Measurements from ENCODE around the gene DBR1.

The DBR1 gene, protein sequence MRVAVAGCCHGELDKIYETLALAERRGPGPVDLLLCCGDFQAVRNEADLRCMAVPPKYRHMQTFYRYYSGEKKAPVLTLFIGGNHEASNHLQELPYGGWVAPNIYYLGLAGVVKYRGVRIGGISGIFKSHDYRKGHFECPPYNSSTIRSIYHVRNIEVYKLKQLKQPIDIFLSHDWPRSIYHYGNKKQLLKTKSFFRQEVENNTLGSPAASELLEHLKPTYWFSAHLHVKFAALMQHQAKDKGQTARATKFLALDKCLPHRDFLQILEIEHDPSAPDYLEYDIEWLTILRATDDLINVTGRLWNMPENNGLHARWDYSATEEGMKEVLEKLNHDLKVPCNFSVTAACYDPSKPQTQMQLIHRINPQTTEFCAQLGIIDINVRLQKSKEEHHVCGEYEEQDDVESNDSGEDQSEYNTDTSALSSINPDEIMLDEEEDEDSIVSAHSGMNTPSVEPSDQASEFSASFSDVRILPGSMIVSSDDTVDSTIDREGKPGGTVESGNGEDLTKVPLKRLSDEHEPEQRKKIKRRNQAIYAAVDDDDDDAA

DNA sequence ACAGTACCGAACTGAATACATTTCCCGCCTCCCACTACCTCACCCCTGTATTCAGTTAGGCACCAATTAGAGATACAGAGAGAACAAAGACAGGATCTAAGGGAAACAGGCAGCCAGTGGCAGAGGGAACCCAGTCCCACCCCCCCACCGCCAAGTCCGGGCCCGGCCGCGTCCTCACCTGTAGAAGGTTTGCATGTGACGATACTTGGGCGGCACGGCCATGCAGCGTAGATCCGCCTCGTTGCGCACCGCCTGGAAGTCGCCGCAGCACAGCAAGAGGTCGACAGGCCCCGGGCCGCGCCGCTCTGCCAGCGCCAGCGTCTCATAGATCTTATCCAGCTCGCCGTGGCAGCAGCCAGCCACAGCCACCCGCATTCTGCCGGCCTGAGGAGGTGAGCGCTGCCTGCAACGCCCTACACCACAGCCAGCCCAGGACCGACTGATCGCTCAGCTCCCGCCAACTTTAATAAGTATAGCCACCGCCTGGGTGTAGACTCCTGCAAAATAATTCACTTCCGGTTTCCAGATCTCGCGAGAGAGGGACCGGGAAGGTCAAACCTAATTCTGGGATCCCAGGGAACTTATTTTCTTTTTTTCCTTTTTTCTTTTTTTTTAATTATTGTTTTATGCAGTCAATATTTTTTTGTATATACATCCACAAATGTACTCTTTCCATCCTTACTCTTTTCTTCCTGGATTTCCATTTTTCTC, at the start of gene DBR1:
DBR1 (minus strand) TSS at position 501 of the 711 bp plus-strand sequence; CDS start at position 375, 126 bp downstream.
- peak; percentile 83 for DNase-seq
- in situ Hi-C loops (cut with HindIII; ENCODE audit: low pct_ligation_motif_present, low pct_unique_long_range_greater_than_20kb, low sequenced_read_pairs), result no loop called here

DNA sequence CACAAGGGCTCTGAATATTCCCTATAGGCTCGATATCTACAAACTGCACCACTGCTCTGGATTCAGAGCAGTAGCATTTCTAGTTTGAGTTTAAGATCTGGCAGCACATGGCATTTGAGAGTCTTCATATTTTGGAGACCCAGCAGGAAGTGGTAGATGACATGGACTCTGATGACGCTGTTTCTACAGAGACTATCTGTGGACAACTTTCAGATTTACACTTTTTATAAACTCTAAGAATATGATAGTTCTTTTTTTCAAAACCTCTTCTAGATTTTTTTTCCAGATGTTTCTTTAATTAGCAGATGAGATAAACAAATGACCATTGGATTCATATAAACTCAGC, 48.2 kb upstream of the DBR1 start:
- DNase-seq, result no peak
- in situ Hi-C loops (cut with HindIII; ENCODE audit: low pct_ligation_motif_present, low pct_unique_long_range_greater_than_20kb, low sequenced_read_pairs), result no loop called here

DNA sequence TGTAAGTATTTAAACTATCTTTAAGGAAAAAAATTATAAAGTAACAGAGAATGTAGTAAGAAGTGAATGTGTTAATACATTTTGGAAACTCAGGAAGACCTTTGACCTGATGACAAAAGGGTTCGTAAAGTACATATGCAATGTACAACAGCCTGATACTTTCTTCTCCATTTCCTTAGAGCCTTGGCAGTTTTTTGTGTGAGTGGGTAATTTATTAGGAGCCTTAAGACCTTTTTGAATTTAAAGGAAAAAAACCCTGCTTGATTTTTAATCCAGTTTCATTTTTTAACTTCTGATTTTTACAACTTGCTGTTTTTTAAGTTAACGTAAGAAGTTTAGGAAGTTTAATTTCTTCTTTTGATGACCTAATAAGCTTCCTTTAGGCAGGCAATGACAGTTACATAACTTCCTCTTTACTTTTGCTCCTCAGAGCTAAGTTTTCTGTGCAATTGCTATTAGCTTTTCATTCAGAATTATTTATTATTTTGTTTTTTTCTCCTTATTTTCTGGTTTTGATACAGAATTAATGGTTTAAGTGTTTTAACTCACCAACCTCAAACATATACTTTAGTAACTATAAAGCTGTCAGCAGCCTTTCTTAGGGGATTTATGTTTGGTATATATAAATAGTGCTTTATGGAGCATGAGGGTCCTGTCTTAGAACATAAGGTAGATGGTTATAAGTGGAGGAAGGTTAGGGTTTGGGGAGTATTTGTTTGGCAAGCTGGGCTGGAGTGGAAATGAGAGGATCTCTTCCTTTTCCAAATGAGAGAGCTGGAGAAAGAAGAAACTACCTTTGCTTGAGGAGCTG, 47.6 kb upstream of the DBR1 start:
- in situ Hi-C loops (cut with HindIII; ENCODE audit: low pct_ligation_motif_present, low pct_unique_long_range_greater_than_20kb, low sequenced_read_pairs), result no loop called here
- DNase-seq, result no peak

DNA sequence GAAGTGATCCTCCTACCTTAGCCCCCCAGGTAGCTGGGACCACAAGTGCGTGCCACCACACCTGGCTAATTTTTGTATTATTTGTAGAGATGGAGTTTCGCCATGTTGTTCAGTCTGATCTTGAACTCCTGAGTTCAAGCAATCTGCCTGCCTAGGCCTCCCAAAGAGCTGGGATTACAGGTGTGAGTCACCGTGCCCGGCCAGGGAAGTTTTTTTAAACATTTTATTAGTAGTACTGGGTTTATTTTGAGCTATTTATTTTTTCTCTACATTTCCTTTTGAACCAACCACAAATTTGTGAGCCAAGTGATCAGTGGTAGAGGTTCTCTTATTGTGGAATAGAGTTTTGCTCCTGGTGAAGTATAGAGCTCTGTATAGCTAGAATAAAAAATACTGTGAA, 46.1 kb upstream of the DBR1 start:
- no peak for DNase-seq
- in situ Hi-C loops (cut with HindIII; ENCODE audit: low pct_ligation_motif_present, low pct_unique_long_range_greater_than_20kb, low sequenced_read_pairs), result no loop called here

DNA sequence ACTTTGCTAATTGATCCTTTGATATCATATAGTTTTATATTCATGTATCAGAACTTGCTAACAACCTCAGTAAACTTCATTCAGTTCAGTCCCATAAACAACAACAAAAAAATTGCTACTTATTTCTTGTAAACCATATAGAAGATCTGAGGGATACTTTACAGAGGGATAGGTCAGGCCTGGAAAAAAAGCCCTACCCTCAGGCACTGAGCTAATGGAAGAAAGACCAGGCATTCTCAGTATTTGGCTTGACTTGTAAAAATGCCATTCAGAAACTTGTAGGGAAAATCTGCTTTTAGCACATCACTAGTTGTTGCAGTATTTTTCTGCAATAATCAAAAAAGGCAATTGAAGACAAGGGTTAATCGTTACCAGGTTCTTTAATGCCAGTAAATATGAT, 45.5 kb upstream of the DBR1 start:
- no peak for DNase-seq
- in situ Hi-C loops (cut with HindIII; ENCODE audit: low pct_ligation_motif_present, low pct_unique_long_range_greater_than_20kb, low sequenced_read_pairs), result no loop called here

DNA sequence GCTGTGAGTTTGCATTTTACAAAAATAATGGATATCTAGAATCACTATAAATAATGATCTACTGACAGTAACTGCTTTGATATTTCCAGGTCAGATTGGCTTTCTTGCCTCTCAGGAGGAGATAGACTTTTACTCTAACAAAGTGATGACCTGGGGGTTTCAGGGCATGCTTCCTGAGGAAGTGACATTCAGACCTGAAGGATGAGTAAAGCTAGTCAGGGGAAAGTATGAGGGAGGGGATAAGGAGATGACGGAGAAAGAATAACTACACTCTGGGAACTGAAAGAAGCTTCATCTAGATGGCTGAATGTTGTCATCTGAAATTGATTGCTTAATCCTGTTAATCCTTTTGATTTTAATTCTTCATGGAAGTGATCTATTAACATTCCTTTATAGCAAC, 44.5 kb upstream of the DBR1 start:
- no peak for DNase-seq
- in situ Hi-C loops (cut with HindIII; ENCODE audit: low pct_ligation_motif_present, low pct_unique_long_range_greater_than_20kb, low sequenced_read_pairs), result no loop called here

DNA sequence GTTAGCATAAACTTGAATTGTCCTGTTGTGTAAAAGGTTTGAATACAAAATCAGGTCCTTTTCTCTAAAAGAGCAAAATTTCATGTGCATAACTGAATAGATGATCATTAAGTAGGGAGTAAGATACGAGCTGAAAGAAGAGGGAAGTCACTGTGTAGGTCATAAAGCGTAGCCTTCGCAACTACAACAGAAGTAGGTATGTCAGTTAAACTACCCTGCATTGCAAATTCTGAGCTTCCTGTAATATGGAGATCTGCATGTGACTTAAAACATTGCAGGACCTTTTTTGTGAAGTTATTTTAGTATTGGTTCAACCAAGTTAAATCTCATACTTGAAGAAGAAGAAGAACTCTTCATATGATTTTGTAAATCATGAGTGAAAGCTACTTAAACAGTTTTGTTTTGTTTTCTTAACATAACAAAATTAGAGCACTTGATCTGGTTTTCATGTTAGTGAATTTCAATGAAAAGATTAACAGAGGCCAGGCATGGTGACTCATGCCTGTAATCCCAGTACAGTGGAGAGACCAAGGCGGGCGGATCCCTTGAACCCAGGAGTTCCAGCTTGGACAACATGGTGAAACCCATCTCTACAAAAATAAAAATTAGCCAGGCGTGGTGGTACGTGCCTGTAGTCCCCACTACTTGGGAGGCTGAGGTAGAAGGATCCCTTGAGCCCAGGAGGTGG, 38.8 kb upstream of the DBR1 start:
- no peak for DNase-seq
- in situ Hi-C loops (cut with HindIII; ENCODE audit: low pct_ligation_motif_present, low pct_unique_long_range_greater_than_20kb, low sequenced_read_pairs), result no loop called here

DNA sequence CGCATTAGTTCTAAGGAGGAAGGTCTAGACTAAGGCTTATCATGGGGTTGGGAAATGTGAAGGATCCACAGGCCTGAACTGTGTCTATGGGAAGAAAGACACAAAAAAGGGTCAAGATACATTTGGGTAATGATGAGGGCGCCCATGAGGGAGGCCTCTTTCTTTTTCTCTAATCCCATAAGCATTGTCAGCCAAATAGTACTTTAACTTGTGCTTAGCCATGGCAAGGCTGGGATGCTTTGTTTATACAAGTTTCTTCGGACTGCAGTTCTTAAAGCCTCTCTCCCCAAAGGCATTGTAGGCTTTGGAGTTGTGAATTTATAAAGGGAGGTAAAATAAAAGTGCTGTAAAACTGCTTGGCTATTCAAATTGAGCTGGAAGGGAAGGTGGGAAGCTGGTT, 35.8 kb upstream of the DBR1 start:
- in situ Hi-C loops (cut with HindIII; ENCODE audit: low pct_ligation_motif_present, low pct_unique_long_range_greater_than_20kb, low sequenced_read_pairs), result no loop called here
- no peak for DNase-seq

DNA sequence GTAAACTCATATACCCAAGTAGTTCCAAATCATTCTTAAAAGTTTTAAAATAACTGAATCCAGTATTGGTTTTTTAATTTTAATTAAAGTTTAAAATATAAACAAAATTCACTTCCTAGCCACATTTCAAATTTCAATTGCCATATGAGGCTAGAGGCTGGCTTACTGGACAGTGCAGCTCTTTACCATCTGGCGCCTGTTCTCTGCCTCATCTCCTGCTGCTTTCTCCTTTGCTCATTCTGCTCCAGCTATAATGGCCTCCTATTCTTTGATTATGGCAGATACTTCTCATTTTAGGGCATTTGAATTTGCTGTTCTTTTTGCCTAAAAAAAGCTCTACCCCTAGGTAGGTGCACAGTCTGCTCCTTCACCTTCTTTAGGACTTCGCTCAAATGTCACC, 31.5 kb upstream of the DBR1 start:
- in situ Hi-C loops (cut with HindIII; ENCODE audit: low pct_ligation_motif_present, low pct_unique_long_range_greater_than_20kb, low sequenced_read_pairs), result no loop called here
- DNase-seq, result no peak

DNA sequence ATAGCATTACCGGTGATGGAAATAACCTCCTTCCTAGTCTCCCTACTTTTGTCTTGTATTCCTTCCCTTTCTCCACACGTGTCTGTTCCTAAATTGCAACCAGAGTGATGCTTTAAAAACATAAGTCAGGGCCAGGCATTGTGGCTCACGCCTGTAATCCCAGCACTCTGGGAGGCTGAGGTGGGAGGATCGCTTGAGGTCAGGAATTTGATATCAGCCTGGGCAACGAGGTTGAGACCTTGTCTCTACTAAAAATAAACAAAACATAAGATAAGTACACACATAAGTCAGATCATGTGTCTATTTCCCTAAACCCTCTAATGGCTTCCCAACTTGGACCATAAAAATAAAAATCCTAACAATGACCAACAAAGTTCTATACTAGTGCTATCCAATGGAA, 30.8 kb upstream of the DBR1 start:
- no peak for DNase-seq
- in situ Hi-C loops (cut with HindIII; ENCODE audit: low pct_ligation_motif_present, low pct_unique_long_range_greater_than_20kb, low sequenced_read_pairs), result no loop called here

DNA sequence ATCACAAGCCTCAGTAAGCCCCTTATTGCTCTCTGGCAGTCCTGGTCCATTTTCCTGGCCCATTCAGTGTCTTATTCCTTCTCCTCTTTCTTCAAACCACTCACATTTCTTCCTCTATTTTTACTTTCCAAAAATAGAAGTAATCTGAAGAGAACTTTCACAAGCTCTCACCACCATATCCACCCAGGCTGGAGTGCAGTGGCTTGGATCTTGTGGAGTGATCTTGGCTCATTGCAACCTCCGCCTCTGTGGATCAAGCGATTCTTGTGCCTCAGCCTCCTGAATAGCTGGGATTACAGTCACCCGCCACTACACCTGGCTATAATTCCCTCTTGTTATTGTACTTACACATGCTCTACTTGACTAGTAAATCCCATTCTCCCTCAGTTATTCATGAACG, 29.2 kb upstream of the DBR1 start:
- in situ Hi-C loops (cut with HindIII; ENCODE audit: low pct_ligation_motif_present, low pct_unique_long_range_greater_than_20kb, low sequenced_read_pairs), result no loop called here

DNA sequence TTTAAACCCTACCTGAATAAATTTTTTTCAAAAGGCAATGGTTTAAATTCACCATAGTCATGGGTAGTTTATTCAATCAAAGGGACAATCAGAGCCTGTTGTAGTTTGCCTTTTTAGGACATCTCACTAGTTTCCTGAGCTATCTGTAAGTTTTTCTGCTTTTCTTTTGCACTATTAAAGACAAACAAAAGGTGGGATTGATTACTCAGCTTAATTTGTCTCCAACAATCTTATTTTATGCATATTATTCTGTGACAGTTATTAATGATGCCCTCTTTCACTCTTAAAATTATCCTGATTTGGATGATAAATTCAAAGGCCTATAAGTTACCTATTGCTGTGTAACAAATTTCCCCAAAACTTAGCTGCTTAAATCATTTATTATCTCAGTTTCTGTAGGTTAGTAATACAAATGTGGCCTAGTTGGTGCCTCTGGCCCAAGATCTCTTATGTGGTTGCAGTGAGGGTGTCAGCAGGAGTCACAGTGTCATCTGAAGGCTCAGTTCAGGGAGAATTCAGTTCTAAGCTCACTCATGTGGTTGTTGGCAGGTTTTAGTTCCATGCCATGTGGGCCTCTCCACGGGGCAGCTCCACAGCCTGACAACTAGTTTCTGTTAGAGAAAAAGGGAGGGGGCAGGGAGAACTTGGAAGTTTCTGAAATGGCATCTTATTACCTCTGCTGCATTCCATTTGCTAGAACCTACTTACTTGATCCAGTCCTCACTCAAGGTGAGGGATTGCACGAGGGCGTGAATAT, 28.4 kb upstream of the DBR1 start:
- in situ Hi-C loops (cut with HindIII; ENCODE audit: low pct_ligation_motif_present, low pct_unique_long_range_greater_than_20kb, low sequenced_read_pairs), result no loop called here
- no peak for DNase-seq

More for the DNA sequence above, 29.2 kb upstream of the DBR1 start:
- DNase-seq, result no peak

DNA sequence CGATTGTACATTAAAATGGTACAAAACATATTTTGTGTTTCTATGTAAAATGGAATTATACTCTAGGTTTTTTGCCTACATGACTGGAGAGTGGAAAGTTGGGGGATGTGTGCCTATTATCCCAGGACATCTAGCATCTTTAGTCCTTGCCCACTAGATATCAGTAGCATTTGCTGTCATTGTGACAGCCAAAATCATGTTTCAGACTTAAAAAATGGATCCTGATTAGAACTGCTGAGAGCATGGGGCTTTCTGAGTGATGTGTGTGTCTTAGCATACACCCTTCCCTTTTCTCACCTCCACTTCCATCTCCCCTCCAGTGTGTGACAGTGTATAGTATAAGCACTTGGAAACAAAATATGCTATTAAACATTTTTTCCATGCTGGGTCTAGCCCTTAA, 25.7 kb upstream of the DBR1 start:
- no peak for DNase-seq
- in situ Hi-C loops (cut with HindIII; ENCODE audit: low pct_ligation_motif_present, low pct_unique_long_range_greater_than_20kb, low sequenced_read_pairs), result no loop called here

DNA sequence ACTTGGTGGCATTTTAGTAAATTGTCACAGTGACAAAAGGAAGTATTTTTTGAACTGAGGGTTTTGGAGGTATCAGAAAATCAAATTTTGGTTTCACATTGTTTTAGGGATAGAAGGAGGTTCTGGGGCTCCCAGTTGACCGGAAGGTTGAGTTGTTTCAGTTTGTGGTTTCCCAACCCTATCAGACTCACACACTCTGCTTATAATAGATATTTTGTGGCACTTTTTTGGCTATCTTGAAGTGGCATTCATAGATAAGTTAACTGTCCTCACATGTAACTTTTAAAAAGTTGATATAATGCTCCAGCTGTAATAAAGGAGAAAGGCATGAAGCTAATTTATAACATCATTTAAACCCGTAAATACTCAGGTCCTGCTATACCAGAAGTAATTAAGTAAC, 25.1 kb upstream of the DBR1 start:
- no peak for DNase-seq
- in situ Hi-C loops (cut with HindIII; ENCODE audit: low pct_ligation_motif_present, low pct_unique_long_range_greater_than_20kb, low sequenced_read_pairs), result no loop called here

DNA sequence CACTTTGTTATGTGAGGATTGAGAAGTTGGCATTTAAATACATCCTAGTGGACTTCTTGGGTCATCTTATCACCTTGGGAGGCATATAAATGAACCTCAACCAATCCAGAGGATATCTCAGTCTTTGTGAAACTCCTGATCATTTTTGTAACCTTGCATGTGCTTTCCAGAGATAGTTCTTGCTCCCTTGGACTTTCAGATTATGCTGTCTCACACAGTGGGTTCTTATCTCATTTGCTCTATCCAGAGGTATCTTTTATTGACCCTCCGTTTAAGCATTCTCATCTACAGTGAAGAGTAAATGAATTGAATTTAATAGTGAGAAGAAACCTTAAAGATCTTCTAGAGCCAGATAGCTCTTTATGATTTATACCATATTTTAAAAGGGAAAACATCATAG, 22.8 kb upstream of the DBR1 start:
- no peak for DNase-seq
- in situ Hi-C loops (cut with HindIII; ENCODE audit: low pct_ligation_motif_present, low pct_unique_long_range_greater_than_20kb, low sequenced_read_pairs), result no loop called here

DNA sequence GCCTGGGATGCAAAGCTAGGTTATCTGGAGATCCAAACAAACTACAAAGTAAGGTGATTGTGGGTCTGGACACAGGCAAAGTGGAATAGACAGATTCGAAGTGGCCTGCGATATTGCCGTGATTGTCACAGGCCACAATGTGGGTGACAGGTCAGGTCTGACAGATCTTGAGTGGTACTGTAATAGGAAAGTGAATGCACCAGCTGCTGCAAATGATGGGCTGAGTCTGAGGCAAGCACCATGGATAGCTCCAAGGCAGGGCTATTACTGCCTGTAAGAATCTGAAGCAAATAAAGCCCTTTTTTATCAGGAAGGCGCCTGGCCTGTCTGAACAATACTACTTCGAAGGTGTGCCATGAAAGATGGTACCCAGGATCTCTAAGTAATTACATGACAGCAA, 22.3 kb upstream of the DBR1 start:
- in situ Hi-C loops (cut with HindIII; ENCODE audit: low pct_ligation_motif_present, low pct_unique_long_range_greater_than_20kb, low sequenced_read_pairs), result no loop called here
- DNase-seq, result peak; percentile 17

DNA sequence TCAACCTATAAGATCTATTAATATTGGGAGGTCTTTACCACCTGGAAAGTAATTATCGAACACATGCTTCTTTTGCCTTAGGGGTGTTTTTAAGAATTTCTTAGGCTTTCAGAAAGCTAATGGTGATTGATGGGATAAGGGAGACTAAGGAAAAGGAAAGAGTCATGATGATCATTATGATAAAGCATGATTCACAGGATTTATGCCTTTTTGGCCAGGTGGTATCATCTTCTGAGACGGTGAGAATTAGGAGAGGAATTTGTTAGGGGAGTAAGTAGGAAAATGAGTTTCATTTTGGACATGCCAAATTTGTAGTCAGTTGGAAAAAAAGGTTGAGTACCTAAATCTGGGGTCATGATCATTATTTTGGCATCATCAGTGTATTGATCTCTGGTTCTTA, 21.3 kb upstream of the DBR1 start:
- no peak for DNase-seq
- in situ Hi-C loops (cut with HindIII; ENCODE audit: low pct_ligation_motif_present, low pct_unique_long_range_greater_than_20kb, low sequenced_read_pairs), result no loop called here

DNA sequence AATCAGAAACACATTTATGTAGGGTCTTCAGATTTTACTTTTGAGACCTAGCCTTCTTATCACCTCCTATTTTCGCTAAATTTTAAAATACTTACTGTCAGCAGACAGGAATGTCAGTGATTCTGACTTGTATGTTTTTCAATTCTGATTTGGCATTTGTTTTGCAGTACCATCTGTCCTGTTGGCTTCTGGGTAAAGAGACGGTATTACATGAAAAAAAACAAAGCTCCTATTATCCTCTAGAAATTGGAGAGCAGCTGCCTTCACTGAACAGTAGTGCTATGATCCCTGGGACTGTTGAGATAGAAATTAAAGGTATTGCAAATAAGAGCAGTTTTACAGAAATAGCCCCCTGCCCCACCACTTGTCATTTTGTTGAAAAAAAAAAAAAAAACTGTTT, 20.8 kb upstream of the DBR1 start:
- in situ Hi-C loops (cut with HindIII; ENCODE audit: low pct_ligation_motif_present, low pct_unique_long_range_greater_than_20kb, low sequenced_read_pairs), result no loop called here

More for the DNA sequence above, 20.8 kb upstream of the DBR1 start:
- DNase-seq, result no peak

Data from ACHN (cell line).